IMR-90 (cell line): ENCODE results near the gene LAMA2. TPM values are rescaled to one million over a fixed set of nuclear protein-coding genes. Genes with fewer than 3 reads are reported as not detected.

ENCODE experiments used
- ATAC-seq: fragments of 200-7000 bp; cut with Tn5 transposase; 2 replicates; pipeline ENCODE4 v1.9.1; 2020; ENCODE audit warnings: low read depth, mild to moderate bottlenecking, moderate library complexity
- BruUV-seq: library from RNA; stranded (reverse); fragments of 400-500 nt; replicated peaks from 2 replicates; lab custom pipeline; 2021; lab: Mats Ljungman, UMichigan
- CTCF ChIA-PET: fragments of 300-600 bp; formaldehyde crosslinking; extraction: SDS; loops from one replicate; lab custom pipeline; 2021; ENCODE audit warnings: antibody characterized with exemption; lab: Yijun Ruan, JAX
- POLR2A ChIA-PET: fragments of 300-600 bp; sonication (Branson Sonifier 250); formaldehyde crosslinking; loops from one replicate; lab custom pipeline; 2022; ENCODE audit warnings: antibody characterized with exemption; ENCODE audit not compliant: unreplicated experiment; lab: Charles Lee
- DNase-seq: peaks from one replicate; pipeline ENCODE4 v3.0.0; 2013
- H2AFZ ChIP-seq: replicated peaks from 2 replicates; pipeline ENCODE3; 2013; ENCODE audit warnings: low read length, mild to moderate bottlenecking; ENCODE audit not compliant: poor library complexity
- H2AK5ac ChIP-seq: 2 replicates; pipeline ENCODE4 v1.6.1; 2013; ENCODE audit warnings: low read depth, low read length, inconsistent platforms
- H2AK9ac ChIP-seq: replicated peaks from 2 replicates; pipeline ENCODE3; 2013; ENCODE audit warnings: mild to moderate bottlenecking, low read depth, low read length, moderate library complexity; ENCODE audit not compliant: poor library complexity
- H2BK120ac ChIP-seq: 2 replicates; pipeline ENCODE4 v1.6.1; 2013; ENCODE audit warnings: low read depth, low read length, inconsistent platforms
- H2BK15ac ChIP-seq: 3 replicates; pipeline ENCODE4 v1.6.1; 2013; ENCODE audit warnings: low read depth, low read length, inconsistent platforms
- H2BK20ac ChIP-seq: 2 replicates; pipeline ENCODE4 v1.6.1; 2013; ENCODE audit warnings: low read depth, mild to moderate bottlenecking, inconsistent platforms, low read length, moderate library complexity
- H2BK5ac ChIP-seq: 2 replicates; pipeline ENCODE4 v1.6.1; 2013; ENCODE audit warnings: mild to moderate bottlenecking, low read depth, low read length, inconsistent platforms; ENCODE audit not compliant: poor library complexity, severe bottlenecking
- H3K14ac ChIP-seq: replicated peaks from 2 replicates; pipeline ENCODE4 v1.6.1; 2013; ENCODE audit warnings: low read depth, low read length, inconsistent platforms
- H3K18ac ChIP-seq: 2 replicates; pipeline ENCODE4 v1.6.1; 2013; ENCODE audit warnings: low read depth, low read length, control low read depth
- H3K23ac ChIP-seq: 2 replicates; pipeline ENCODE4 v1.6.1; 2013; ENCODE audit warnings: low read depth, low read length, inconsistent platforms
- H3K27ac ChIP-seq: 2 replicates; pipeline ENCODE4 v1.5.1; 2013; ENCODE audit warnings: mild to moderate bottlenecking, control low read depth, low read length; ENCODE audit not compliant: insufficient read depth
- H3K27me3 ChIP-seq: 2 replicates; pipeline ENCODE4 v1.6.1; 2013; ENCODE audit warnings: low read length; ENCODE audit not compliant: control insufficient read depth, insufficient read depth
- H3K36me3 ChIP-seq: 2 replicates; pipeline ENCODE4 v1.6.1; 2013; ENCODE audit warnings: low read length, mixed read lengths; ENCODE audit not compliant: control insufficient read depth, insufficient read depth
- H3K4ac ChIP-seq: 2 replicates; pipeline ENCODE4 v1.6.1; 2013; ENCODE audit warnings: low read depth, low read length, inconsistent platforms
- H3K4me1 ChIP-seq: 2 replicates; pipeline ENCODE4 v1.6.1; 2013; ENCODE audit warnings: low read length, mixed read lengths; ENCODE audit not compliant: control insufficient read depth, insufficient read depth
- H3K4me2 ChIP-seq: 2 replicates; pipeline ENCODE4 v1.6.1; 2013; ENCODE audit warnings: low read depth, mild to moderate bottlenecking, control low read depth, low read length, moderate library complexity
- H3K4me3 ChIP-seq: 2 replicates; pipeline ENCODE4 v1.5.1; 2013; ENCODE audit warnings: low read depth, mild to moderate bottlenecking, control low read depth, low read length, moderate library complexity; ENCODE audit not compliant: insufficient read depth
- H3K56ac ChIP-seq: 2 replicates; pipeline ENCODE4 v1.6.1; 2013; ENCODE audit warnings: low read length, inconsistent platforms; ENCODE audit not compliant: insufficient read depth; ENCODE audit errors: extremely low read depth
- H3K79me1 ChIP-seq, 2 experiments: 2 replicates each; pipeline ENCODE4 v1.6.1; 2013; ENCODE audit warnings: low read length in 2 of 2, inconsistent platforms in 1 of 2, low read depth in 1 of 2
- H3K9ac ChIP-seq: 2 replicates; pipeline ENCODE4 v1.6.1; 2013; ENCODE audit warnings: low read depth, low read length, control low read depth
- H3K9me1 ChIP-seq: 2 replicates; pipeline ENCODE4 v1.6.1; 2013; ENCODE audit warnings: low read length, inconsistent platforms; ENCODE audit not compliant: insufficient read depth
- H3K9me3 ChIP-seq: 2 replicates; pipeline ENCODE4 v1.6.1; 2013; ENCODE audit warnings: low read length; ENCODE audit not compliant: control insufficient read depth, insufficient read depth
- H4K20me1 ChIP-seq: 2 replicates; pipeline ENCODE4 v1.6.1; 2013; ENCODE audit warnings: low read length, inconsistent platforms; ENCODE audit not compliant: insufficient read depth
- H4K5ac ChIP-seq: 2 replicates; pipeline ENCODE4 v1.6.1; 2013; ENCODE audit warnings: mild to moderate bottlenecking, low read depth, low read length, control low read depth
- H4K8ac ChIP-seq, 2 experiments: 2 replicates each; pipeline ENCODE4 v1.6.1; 2013; ENCODE audit warnings: low read depth in 2 of 2, low read length in 2 of 2, control low read depth in 1 of 2, inconsistent platforms in 1 of 2
- H4K91ac ChIP-seq: 2 replicates; pipeline ENCODE4 v1.6.1; 2013; ENCODE audit warnings: low read depth, low read length, inconsistent platforms; ENCODE audit not compliant: insufficient read depth
- CHD1 ChIP-seq: IDR thresholded peaks from 2 replicates; pipeline ENCODE4 v1.6.1; 2012; ENCODE audit warnings: low read depth, low read length, improper control_type of control experiment
- MAFK ChIP-seq: IDR thresholded peaks from 2 replicates; pipeline ENCODE4 v1.6.1; 2012; ENCODE audit warnings: low read depth, low read length, improper control_type of control experiment
- RCOR1 ChIP-seq: IDR thresholded peaks from 2 replicates; pipeline ENCODE4 v1.6.1; 2012; ENCODE audit warnings: mild to moderate bottlenecking, low read length, improper control_type of control experiment; ENCODE audit not compliant: insufficient replicate concordance
- WGBS, 2 experiments: methylation state at CpG; one replicate each; pipeline versions ENCODE4 v1.1.5 to v1.1.7; 2013; ENCODE audit warnings: missing lambda C conversion rate in 2 of 2; ENCODE audit not compliant: insufficient read length in 1 of 2; ENCODE audit errors: extremely low coverage in 2 of 2; 5-methylcytosine and 5-hydroxymethylcytosine counted together
- dilution Hi-C: fragments of 300-500 bp; cut with HindIII; formaldehyde crosslinking; loops from one replicate; pipeline ENCODE4 v1.14.3; 2018; ENCODE audit warnings: low sequenced_read_pairs; ENCODE audit not compliant: unreplicated experiment
- in situ Hi-C: fragments of 300-500 bp; cut with MboI; formaldehyde crosslinking; loops from 3 replicates; pipeline ENCODE4 v1.14.3; 2019; ENCODE audit warnings: low sequenced_read_pairs, inconsistent platforms, mixed read lengths
- intact Hi-C: fragments of 100-400 bp; cut with micrococcal nuclease; formaldehyde crosslinking; loops from 2 replicates; pipeline ENCODE4 v1.10.0; 2022
- polyA plus RNA-seq, 3 experiments: library from polyadenylated mRNA; depleted of rRNA; stranded (reverse); fragments of >200 nt; gene quantifications; 2 replicates each; pipeline ENCODE4 v1.2.3, GENCODE V29; 2012; ENCODE audit warnings: low replicate concordance in 1 of 3
- total RNA-seq: library from RNA; depleted of rRNA; stranded (reverse); fragments of >200 nt; gene quantifications from 2 replicates; pipeline ENCODE4 v1.2.3, GENCODE V29; 2012
- TF ChIP-seq, protein P1 (sequence below): fragments of 150-350 bp; IDR thresholded peaks from 2 replicates; pipeline ENCODE4 v1.6.1; 2016; ENCODE audit warnings: low read depth, mild to moderate bottlenecking, low read length, moderate library complexity, borderline replicate concordance
- TF ChIP-seq, protein P2 (sequence below): conservative IDR thresholded peaks from 2 replicates; pipeline ENCODE4 v1.5.1; 2012; ENCODE audit warnings: mild to moderate bottlenecking, low read depth, low read length, improper control_type of control experiment

LAMA2 gene
- total and polyA plus RNA-seq, 2 of the 4 experiments (the other 2 are of a cell fraction) = 9.9 to 13.3 TPM

DNA sequence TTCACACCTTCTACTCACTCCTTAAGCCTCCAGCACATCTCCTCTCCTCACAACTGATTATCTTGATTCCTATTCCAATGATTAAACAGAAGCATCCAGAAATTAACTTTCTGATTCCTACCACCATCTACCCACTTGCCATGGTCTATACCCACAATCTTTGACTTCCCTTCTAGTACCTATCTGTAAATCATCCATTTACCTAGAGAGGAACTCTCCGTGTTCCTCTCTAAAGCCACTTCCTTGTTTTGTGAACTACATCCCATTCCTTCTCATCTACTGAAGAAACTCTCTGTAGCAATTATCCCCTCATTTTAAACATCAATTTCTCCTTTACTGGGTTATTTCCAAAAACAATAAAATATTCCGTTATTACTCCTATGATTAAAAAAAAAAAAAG is 659.8 kb downstream of the LAMA2 start:
- H2BK15ac ChIP-seq = no peak overlapping the region
- no peak overlapping the region for H2BK20ac ChIP-seq
- CTCF ChIA-PET = no interaction called here
- WGBS, 2 experiments = 100% methylated on average over 1 of the region's 2 CpGs
- H3K4me3 ChIP-seq = no peak overlapping the region
- intact Hi-C loops = no loop called here
- POLR2A ChIA-PET = no interaction called here
- no peak overlapping the region for H3K23ac ChIP-seq
- H2AFZ ChIP-seq = no peak overlapping the region
- no peak overlapping the region for H4K8ac ChIP-seq
- no TSS peak for BruUV-seq
- H2AK5ac ChIP-seq = no peak overlapping the region
- H3K9me1 ChIP-seq = no peaks in the 10 kb centered on the region
- no peak overlapping the region for H2BK120ac ChIP-seq
- no peaks in the 10 kb centered on the region for H3K9me3 ChIP-seq
- TF ChIP-seq, protein P1, sequence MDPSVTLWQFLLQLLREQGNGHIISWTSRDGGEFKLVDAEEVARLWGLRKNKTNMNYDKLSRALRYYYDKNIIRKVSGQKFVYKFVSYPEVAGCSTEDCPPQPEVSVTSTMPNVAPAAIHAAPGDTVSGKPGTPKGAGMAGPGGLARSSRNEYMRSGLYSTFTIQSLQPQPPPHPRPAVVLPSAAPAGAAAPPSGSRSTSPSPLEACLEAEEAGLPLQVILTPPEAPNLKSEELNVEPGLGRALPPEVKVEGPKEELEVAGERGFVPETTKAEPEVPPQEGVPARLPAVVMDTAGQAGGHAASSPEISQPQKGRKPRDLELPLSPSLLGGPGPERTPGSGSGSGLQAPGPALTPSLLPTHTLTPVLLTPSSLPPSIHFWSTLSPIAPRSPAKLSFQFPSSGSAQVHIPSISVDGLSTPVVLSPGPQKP = no peak
- no peak for TF ChIP-seq CHD1
- no peak for TF ChIP-seq RCOR1
- no peak for TF ChIP-seq MAFK
- TF ChIP-seq, protein P2, sequence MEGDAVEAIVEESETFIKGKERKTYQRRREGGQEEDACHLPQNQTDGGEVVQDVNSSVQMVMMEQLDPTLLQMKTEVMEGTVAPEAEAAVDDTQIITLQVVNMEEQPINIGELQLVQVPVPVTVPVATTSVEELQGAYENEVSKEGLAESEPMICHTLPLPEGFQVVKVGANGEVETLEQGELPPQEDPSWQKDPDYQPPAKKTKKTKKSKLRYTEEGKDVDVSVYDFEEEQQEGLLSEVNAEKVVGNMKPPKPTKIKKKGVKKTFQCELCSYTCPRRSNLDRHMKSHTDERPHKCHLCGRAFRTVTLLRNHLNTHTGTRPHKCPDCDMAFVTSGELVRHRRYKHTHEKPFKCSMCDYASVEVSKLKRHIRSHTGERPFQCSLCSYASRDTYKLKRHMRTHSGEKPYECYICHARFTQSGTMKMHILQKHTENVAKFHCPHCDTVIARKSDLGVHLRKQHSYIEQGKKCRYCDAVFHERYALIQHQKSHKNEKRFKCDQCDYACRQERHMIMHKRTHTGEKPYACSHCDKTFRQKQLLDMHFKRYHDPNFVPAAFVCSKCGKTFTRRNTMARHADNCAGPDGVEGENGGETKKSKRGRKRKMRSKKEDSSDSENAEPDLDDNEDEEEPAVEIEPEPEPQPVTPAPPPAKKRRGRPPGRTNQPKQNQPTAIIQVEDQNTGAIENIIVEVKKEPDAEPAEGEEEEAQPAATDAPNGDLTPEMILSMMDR = no peak
- H3K27me3 ChIP-seq = no peaks in the 10 kb centered on the region
- no peak overlapping the region for H3K18ac ChIP-seq
- H3K4ac ChIP-seq = no peak overlapping the region
- dilution Hi-C loops = no loop called here
- no peak for DNase-seq
- H3K27ac ChIP-seq = no peak overlapping the region
- no peak overlapping the region for H3K9ac ChIP-seq
- no peaks in the 10 kb centered on the region for H3K4me1 ChIP-seq
- H2BK5ac ChIP-seq = no peak overlapping the region
- no peaks in the 10 kb centered on the region for H3K79me1 ChIP-seq
- no peak overlapping the region for H2AK9ac ChIP-seq
- no peak overlapping the region for H3K4me2 ChIP-seq
- H3K36me3 ChIP-seq = no peaks in the 10 kb centered on the region
- ATAC-seq = no peak
- no peak overlapping the region for H4K5ac ChIP-seq
- in situ Hi-C loops = no loop called here
- no peak overlapping the region for H4K91ac ChIP-seq
- H3K14ac ChIP-seq = no peak overlapping the region
- H4K20me1 ChIP-seq = no peaks in the 10 kb centered on the region
- no peak overlapping the region for H3K56ac ChIP-seq
